CD4-positive, alpha-beta T cell treated with Interleukin-2 at 100 ng/mL for 4 hours (primary cell): ENCODE measurements around the gene MAGI2.

Experiments
- DNase-seq: peaks from one replicate; pipeline ENCODE4 v3.0.0-alpha.2; 2020; ENCODE audit warnings: low spot score

MAGI2 gene

GRCh38 chr7:78081344-78081743 lies 1372.1 kb downstream of the MAGI2 start:
- no peak for DNase-seq

DNA sequence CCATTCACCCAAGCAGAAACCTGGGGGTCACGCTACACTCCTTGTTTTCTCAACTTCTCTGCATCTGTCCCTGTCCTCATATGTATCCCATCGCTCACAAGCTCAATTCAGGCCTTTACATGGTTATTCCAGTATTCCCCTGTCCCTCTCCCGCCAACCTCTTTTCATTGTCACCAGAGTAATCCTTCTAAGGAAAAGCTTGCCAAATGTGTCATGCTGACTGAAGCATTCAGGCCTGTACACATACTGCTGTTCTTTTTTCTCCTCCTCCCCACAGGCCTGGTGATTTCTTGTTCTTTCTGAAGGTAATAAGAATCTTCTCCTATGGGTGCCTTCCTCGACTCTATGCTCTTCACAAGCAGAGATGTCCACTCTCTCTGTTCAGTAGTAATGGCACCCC lies 1372.7 kb downstream of the MAGI2 start:
- DNase-seq, result no peak

DNA sequence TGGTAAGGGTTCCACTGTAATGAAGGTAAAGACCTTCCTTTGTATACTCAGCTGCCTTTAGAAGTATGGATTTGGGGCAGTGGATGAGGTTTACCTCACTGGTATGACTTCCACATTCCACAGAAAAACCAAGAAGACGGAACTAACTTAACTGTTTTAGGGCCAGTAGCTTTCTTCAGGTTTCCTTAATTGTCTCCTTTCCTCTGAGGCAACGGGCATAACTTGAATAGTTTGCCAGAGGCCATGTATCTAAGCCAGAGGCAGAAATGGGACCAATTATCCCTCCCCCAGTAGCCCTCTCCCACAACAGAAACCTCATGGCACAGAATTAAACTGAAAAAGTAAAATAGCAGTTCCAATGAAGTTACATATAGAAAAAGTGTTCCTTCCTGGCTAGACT lies 1373.2 kb downstream of the MAGI2 start:
- no peak for DNase-seq

DNA sequence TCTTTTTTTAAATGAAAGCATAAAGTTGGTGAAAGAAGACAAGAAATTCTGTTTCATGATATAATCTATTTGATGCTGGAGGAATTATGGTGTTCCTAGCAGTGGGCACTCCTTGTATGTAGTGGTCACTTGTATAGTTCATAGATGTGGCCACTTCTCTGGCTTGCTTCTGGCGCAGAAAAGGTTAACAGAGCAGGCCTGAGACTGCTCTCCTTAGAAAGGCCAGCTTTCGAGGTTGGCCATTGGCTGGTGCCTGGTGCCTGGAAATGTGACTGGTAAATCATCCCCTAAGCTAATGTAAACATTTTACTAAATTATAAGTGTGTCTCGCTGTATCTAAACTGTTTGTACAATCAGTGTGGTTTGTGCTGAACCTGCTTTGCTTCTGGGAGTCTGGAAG lies 1378.8 kb downstream of the MAGI2 start:
- no peak for DNase-seq

DNA sequence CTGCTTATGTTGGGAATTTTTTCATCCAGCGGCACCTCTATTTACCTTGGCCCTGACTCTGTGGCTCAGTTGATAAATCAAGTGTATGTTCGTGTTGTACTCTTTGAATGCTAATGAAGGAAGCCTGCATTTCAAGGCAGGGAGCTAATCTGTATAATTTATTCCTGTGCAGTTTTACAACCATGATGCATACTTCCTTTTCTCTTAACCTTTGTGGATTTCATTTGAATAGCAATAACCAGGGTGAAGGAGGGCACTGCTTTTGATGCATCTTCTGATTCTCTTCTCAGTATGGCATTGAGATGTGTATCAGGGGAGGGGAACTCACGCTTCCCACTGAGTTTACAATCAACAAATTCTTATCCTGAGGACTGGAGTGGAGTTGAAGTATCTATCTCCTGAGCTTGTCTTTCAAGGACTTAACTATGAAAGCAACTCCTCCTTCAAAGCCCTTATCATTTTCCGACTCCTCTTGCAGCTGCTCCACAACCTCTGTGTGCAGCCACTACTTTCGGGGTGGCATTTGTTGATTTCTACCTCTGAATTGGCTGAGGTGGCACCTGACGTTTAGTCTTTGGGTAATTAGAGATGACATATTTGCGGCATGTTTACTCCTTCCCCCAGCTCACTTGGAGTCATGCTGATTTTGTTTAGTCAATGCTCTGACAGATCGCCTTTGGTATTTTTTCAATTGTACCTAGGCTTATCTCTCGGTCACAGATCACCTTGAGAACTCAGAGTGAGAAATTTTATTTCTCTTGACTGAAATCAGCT lies 1379.7 kb downstream of the MAGI2 start:
- no peak for DNase-seq

GRCh38 chr7:78072201-78072590 lies 1381.3 kb downstream of the MAGI2 start:
- no peak for DNase-seq

GRCh38 chr7:78071491-78072200 lies 1381.8 kb downstream of the MAGI2 start:
- no peak for DNase-seq

DNA sequence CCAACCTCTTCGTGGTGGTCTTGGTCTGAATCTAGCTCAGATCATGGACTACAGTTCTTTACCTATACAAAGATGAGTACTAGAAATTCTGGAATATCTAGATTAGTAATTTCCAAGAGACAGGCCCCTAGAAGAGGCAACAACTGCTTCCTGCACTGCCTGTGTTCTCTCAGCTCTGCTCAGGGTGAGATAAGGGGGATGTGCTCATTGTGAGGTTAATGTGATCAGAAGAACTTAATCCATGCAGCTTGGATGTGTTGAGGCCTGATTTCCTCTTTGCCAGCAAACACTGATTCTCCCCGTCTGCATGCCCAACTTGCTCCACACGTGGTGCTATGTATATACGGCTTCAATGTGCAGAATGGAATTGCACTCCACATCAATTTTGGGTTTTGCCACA lies 1386.9 kb downstream of the MAGI2 start:
- DNase-seq, result no peak

DNA sequence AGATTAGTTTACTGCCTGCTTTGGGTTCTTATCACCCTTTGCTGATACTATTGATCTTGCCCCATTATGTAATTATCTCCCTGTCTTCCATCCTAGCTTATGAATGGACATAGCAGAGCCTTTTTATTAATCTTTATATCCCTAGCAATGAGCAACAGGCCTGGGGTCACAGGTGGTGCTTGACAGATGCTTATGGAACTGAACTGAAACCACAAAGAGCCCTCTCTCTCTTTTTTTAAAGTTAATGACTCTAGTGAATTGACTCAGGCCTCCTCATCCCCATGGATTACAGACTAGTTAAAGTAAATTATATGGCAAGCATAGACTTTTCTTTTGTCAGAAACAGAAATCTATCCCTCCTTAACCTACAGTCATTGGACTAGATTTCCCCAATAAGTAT lies 1389.7 kb downstream of the MAGI2 start:
- no peak for DNase-seq

DNA sequence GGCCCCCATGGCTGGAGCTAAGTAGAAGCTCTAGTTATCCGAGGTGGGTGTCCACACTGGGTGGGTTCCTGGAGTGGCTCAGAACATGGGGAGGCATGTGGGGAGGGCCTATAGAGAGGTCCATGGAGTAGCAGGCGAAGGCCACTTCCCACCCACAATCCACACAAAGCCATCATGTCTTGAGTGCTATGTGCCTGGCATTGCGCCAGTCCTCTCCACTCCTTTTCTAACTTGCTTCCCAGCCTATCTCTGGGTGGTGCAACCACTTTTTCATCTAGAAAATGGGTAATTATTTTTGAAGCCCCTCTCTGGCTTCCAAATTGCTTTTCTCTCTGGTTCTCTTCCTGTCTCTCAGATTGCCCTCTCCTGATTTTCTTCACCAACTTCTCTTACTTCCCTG lies 1391.3 kb downstream of the MAGI2 start:
- no peak for DNase-seq

- no peak for DNase-seq
These were observed 1395.9 kb downstream of the MAGI2 start for GRCh38 chr7:78057571-78057970.

DNA sequence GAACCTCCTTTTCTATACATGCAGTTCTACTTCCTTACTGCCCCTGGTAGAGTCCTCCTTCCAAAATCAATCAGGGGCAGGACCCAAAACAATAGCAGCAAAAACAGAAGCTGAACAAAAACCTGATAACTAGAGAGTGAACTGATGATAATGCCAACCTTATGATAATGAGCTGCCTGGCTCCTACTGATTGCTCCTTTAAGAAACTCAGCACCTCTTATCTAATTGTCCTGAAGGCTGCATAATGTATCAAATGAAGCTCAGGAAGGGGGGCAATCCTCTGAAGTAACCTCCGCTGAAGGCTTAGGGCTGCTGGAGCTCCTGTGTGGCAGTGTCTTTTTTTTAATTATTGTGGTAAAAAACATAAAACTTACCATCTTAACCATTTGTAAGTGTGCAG lies 1397.9 kb downstream of the MAGI2 start:
- no peak for DNase-seq

GRCh38 chr7:78055001-78055573 lies 1398.4 kb downstream of the MAGI2 start:
- DNase-seq, result no peak

- no peak for DNase-seq
These were observed 1401.4 kb downstream of the MAGI2 start for GRCh38 chr7:78052112-78052511.

DNA sequence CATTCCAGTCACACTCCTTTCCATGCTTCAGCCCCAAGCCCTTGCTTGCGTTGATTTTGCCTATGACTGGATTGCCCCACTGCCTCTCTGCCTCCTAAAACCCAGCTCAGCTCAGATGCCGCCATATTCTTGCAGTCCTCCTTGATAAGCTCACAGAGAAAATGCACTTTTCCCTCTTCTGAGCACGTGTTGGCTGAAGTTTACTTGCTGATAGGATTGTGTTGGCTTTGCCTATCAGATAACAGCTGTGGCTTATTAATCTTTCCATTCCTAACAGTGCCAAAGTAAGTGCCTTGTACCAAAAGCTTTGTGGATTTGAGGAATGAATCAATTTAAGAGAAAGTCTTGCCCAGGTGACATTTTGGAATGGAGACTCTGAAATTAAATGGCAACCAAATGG lies 1405.7 kb downstream of the MAGI2 start:
- no peak for DNase-seq

DNA sequence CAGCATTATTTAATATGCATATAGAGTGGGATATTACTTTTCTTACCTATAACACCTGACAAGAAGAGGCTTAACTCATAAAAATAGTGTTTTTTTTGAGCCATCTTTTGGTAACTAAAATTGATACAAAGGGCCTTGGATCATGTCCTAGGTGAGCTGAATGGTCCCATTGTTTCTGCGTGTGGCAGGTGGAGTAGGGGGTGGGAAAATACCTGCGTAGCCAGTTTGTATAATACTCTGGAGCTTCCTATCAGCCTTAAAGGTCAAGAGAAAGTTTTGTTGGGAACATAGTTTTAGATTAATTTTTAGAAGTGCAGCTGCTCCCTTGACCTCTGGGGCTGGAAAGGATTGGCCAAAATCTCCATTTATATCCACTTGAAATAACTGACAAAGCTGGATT lies 1410.3 kb downstream of the MAGI2 start:
- no peak for DNase-seq

DNA sequence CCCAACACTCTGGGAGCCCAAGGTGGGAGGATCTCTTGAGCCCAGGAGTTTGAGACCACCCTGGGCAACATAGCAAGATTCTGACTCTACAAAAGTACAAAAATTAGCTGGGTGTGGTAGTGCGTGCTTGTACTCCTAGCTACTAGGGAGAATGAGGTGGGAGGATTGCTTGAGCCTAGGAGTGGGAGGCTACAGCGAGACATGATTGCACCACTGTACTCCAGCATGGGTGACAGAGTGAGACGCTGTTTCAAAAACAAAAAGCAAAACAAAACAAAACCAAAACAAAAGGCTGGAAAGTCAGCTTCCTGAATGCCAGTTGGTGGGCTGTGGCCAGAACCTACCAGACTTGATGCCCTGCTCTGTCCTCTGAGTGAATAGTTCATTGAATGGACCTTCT lies 1412.0 kb downstream of the MAGI2 start:
- DNase-seq, result no peak

- DNase-seq, result peak; percentile 54
These were observed 1413.4 kb downstream of the MAGI2 start for GRCh38 chr7:78039790-78040776.

- DNase-seq, result no peak
These were observed 1414.9 kb downstream of the MAGI2 start for GRCh38 chr7:78038465-78039080.

- no peak for DNase-seq
These were observed 1415.9 kb downstream of the MAGI2 start for GRCh38 chr7:78037603-78038002.

GRCh38 chr7:78033410-78033809 lies 1420.1 kb downstream of the MAGI2 start:
- no peak for DNase-seq

DNA sequence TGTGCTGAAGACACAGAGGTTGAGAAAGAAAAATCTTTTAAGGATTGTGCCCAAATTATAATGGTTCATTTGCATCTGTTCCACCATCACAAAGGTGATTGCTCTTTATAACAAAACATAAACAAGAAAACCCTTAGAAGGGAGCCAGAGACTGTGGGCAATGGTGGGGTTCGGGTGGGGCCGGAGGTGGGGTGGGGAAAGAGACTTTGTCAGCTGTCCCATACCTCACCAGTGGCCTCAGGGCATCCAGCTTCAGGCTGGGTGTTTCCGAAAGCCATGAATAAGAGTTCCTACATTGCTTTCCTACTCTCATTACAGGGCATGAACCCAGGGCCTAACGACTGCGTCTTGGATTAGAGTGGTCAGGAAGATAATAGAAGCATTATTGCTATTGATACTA lies 1427.0 kb downstream of the MAGI2 start:
- no peak for DNase-seq
